ENCODE results near the gene DHFR. TPM values are rescaled to one million over a fixed set of nuclear protein-coding genes. Genes with fewer than 3 reads are reported as not detected.
A peak's percentile ranks its signal among the peaks of the same experiment; 100 is the strongest.

The DHFR gene
- total RNA-seq, result 10 to 100 TPM; 83.4 to 90.6 TPM

DNA sequence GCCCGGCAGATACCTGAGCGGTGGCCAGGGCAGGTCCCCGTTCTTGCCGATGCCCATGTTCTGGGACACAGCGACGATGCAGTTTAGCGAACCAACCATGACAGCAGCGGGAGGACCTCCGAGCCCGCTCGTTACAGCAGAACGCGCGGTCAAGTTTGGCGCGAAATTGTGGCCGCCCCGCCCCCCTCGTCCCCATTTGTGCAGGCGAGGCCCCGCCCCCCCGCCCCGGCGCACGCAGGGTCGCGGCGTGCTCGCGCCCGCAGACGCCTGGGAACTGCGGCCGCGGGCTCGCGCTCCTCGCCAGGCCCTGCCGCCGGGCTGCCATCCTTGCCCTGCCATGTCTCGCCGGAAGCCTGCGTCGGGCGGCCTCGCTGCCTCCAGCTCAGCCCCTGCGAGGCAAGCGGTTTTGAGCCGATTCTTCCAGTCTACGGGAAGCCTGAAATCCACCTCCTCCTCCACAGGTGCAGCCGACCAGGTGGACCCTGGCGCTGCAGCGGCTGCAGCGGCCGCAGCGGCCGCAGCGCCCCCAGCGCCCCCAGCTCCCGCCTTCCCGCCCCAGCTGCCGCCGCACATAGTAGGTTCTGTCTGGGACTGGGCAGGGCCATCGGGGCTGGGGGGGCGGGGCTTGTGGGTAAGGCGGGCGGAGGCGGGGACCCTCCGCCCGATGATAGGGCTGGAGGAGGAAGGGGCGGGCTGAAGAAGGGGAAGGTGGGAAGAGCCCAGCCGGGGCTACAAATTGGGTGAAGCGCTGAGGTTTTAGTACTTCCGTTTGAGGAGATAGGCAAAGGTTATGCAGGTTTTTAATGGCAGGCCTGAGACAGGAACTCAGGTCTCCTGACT, at the start of gene DHFR, which contains the start of gene MSH3:
TSS of gene DHFR (minus strand) at position 593 of the 840 bp plus-strand sequence. CDS start at position 99, 494 bp downstream.
TSS of gene MSH3 (plus strand) at position 262 of the 840 bp plus-strand sequence. CDS start at position 338, 76 bp downstream.
- peak within 1 kb of the TSS; percentile 89 for H3K4me3 Mint-ChIP-seq
- H3K4me1 Mint-ChIP-seq, result peaks cover 25% of the 10 kb centered on the region
- ChIA-PET POLR2A (interaction anchor here (0.6 kb wide), 1 partner anchor 16 kb away, joined by 3 read pairs; no protein-coding TSS in a partner anchor), CTCF (interaction anchor here (1.5 to 2.4 kb wide), 2 partner anchors 15 to 18 kb away, joined by 4 to 9 read pairs; no protein-coding TSS in a partner anchor)
- DNase-seq, result peak; percentile 92
- H3K36me3 Mint-ChIP-seq (ENCODE audit: low read depth), result peaks cover 47% of the 10 kb centered on the region
- H3K27ac Mint-ChIP-seq, result peak within 1 kb of the TSS; percentile 97
- H3K27me3 Mint-ChIP-seq, result no peaks in the 10 kb centered on the region
- H3K9me3 Mint-ChIP-seq, result no peaks in the 10 kb centered on the region

DNA sequence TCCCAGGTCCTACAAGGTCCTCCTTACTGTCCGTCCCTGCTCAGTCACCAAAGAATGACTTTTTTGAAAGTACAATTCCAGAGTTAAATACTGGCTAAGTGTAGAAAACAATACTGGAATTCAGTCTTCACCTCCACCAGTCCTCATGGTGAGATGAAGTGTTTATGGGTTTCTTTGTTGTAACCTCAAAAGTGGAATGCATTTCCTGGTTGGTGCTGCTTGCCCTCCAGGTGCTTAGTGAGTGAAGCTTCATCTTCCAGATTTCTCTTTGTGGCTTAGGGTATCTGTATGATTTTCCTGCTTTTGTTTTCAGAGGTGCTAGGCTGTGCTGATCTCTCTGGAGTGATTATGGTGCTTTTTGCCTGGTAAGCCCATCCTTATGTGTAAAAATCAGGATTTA, 49.4 kb upstream of the DHFR start:
- ChIA-PET CTCF (no interaction called here), POLR2A (no interaction called here)
- H3K4me3 Mint-ChIP-seq, result no peak overlapping the region
- peaks cover 37% of the 10 kb centered on the region for H3K36me3 Mint-ChIP-seq (ENCODE audit: low read depth)
- no peaks in the 10 kb centered on the region for H3K9me3 Mint-ChIP-seq
- no peaks in the 10 kb centered on the region for H3K27me3 Mint-ChIP-seq
- peaks cover 27% of the 10 kb centered on the region for H3K4me1 Mint-ChIP-seq
- peak overlapping the region; percentile 85 for H3K27ac Mint-ChIP-seq
- no peak for DNase-seq

- no peak for DNase-seq
- Mint-ChIP-seq H3K9me3 (no peaks in the 10 kb centered on the region), H3K36me3 (ENCODE audit: low read depth) (peaks cover 35% of the 10 kb centered on the region), H3K27ac (peak overlapping the region; percentile 33), H3K4me1 (peaks cover 27% of the 10 kb centered on the region), H3K4me3 (no peak overlapping the region), H3K27me3 (no peaks in the 10 kb centered on the region)
- POLR2A ChIA-PET, result no interaction called here
- CTCF ChIA-PET, result no interaction called here
Measured at GRCh38 chr5:80703747-80704146, 49.0 kb upstream of the DHFR start.

DNA sequence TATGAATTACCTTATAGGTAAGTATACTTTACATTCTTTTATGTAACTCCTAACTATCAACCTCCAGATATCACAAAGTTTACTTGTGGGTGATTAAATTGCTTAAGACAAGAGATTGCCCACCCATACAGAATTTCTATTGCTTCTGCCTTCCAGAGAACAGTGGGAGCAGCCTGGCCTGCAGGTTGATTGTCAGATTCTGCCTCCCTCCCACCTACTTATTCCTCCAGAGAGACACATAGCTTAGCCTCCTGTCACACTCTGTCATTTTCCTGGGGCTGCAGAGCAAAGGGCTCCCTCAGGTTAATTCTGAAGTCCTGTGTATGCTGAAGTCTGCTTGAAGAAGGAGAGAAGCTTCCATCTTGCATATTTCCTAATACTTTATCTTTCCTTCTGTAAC, 48.5 kb upstream of the DHFR start:
- no peaks in the 10 kb centered on the region for H3K9me3 Mint-ChIP-seq
- no peak for DNase-seq
- CTCF ChIA-PET, result interaction anchor here (0.7 to 1.1 kb wide), 2 partner anchors 8 to 20 kb away, joined by 4 to 5 read pairs; no protein-coding TSS in a partner anchor
- H3K4me1 Mint-ChIP-seq, result peaks cover 27% of the 10 kb centered on the region
- H3K36me3 Mint-ChIP-seq (ENCODE audit: low read depth), result peaks cover 34% of the 10 kb centered on the region
- H3K27me3 Mint-ChIP-seq, result no peaks in the 10 kb centered on the region
- POLR2A ChIA-PET, result no interaction called here
- no peak overlapping the region for H3K27ac Mint-ChIP-seq
- H3K4me3 Mint-ChIP-seq, result no peak overlapping the region

- Mint-ChIP-seq H3K4me3 (no peak overlapping the region), H3K27ac (peak overlapping the region; percentile 73), H3K36me3 (ENCODE audit: low read depth) (peaks cover 34% of the 10 kb centered on the region), H3K4me1 (peaks cover 24% of the 10 kb centered on the region), H3K9me3 (no peaks in the 10 kb centered on the region), H3K27me3 (no peaks in the 10 kb centered on the region)
- ChIA-PET CTCF (interaction anchor here (1.2 kb wide), 1 partner anchor 9 kb away, joined by 3 read pairs; no protein-coding TSS in a partner anchor), POLR2A (no interaction called here)
- DNase-seq, result no peak
Measured at GRCh38 chr5:80701597-80701996, 46.8 kb upstream of the DHFR start.

DNA sequence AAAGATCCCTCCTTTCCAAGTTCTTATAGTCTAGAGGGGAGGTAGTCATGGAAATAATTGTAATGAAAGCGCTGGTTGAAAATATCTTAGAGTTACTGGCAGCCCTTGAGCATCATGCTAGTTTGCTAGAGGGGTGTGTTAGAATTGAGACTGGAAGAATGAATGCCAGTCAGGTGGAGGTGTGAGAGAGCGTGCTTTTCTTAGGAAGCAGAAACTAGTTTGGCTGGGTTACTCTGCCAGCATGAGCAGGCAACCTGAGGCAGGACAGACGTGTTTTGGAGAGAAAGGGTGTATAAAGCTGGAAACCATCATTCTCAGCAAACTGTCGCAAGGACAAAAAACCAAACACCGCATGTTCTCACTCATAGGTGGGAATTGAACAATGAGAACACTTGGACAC, 43.6 kb upstream of the DHFR start:
- DNase-seq, result no peak
- ChIA-PET CTCF (interaction anchor here (1.6 kb wide), 1 partner anchor 9 kb away, joined by 4 read pairs; no protein-coding TSS in a partner anchor), POLR2A (no interaction called here)
- Mint-ChIP-seq H3K36me3 (ENCODE audit: low read depth) (peaks cover 30% of the 10 kb centered on the region), H3K4me3 (no peak overlapping the region), H3K4me1 (peaks cover 21% of the 10 kb centered on the region), H3K27ac (no peak overlapping the region), H3K27me3 (no peaks in the 10 kb centered on the region), H3K9me3 (no peaks in the 10 kb centered on the region)

- POLR2A ChIA-PET, result no interaction called here
- Mint-ChIP-seq H3K36me3 (ENCODE audit: low read depth) (peaks cover 29% of the 10 kb centered on the region), H3K4me3 (no peak overlapping the region)
Measured at GRCh38 chr5:80697100-80697499, 42.3 kb upstream of the DHFR start.

DNA sequence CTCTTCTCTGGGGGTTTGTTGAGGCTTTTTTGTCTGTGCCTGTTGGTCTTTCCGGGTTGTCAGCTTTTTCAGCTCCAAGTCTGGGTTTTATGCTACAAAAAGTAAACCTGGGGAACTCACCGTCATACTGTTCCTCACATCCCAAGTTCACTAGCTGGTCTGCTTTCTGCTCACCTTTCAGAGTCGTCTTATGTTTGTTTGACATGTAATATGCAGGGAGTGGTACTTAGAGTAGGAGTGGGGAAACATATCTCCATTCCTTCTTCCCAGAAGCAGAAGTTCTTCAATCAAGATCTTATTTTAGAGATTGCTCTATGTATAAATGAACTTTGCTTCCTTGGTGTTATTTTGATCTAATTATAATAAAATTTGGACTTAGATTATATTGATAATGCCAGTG, 41.7 kb upstream of the DHFR start:
- CTCF ChIA-PET, result no interaction called here
- H3K9me3 Mint-ChIP-seq, result no peaks in the 10 kb centered on the region
- POLR2A ChIA-PET, result no interaction called here
- no peak for DNase-seq
- H3K27ac Mint-ChIP-seq, result no peak overlapping the region
- H3K4me1 Mint-ChIP-seq, result peaks cover 18% of the 10 kb centered on the region
- H3K36me3 Mint-ChIP-seq (ENCODE audit: low read depth), result peaks cover 26% of the 10 kb centered on the region
- H3K4me3 Mint-ChIP-seq, result no peak overlapping the region
- H3K27me3 Mint-ChIP-seq, result no peaks in the 10 kb centered on the region

More at GRCh38 chr5:80697100-80697499, 42.3 kb upstream of the DHFR start:
- no peaks in the 10 kb centered on the region for H3K9me3 Mint-ChIP-seq
- DNase-seq, result no peak
- CTCF ChIA-PET, result no interaction called here
- H3K27ac Mint-ChIP-seq, result no peak overlapping the region
- H3K4me1 Mint-ChIP-seq, result peaks cover 21% of the 10 kb centered on the region
- H3K27me3 Mint-ChIP-seq, result no peaks in the 10 kb centered on the region

- Mint-ChIP-seq H3K4me1 (peaks cover 18% of the 10 kb centered on the region), H3K27ac (no peak overlapping the region), H3K4me3 (no peak overlapping the region), H3K36me3 (ENCODE audit: low read depth) (peaks cover 25% of the 10 kb centered on the region), H3K27me3 (no peaks in the 10 kb centered on the region), H3K9me3 (no peaks in the 10 kb centered on the region)
- POLR2A ChIA-PET, result no interaction called here
- no peak for DNase-seq
- CTCF ChIA-PET, result interaction anchor here (1.0 kb wide), 1 partner anchor 19 kb away, joined by 3 read pairs; no protein-coding TSS in a partner anchor
Measured at GRCh38 chr5:80695666-80696065, 40.9 kb upstream of the DHFR start.

- Mint-ChIP-seq H3K27ac (no peak overlapping the region), H3K4me1 (peaks cover 36% of the 10 kb centered on the region), H3K9me3 (no peaks in the 10 kb centered on the region), H3K36me3 (ENCODE audit: low read depth) (peaks cover 20% of the 10 kb centered on the region), H3K4me3 (no peak overlapping the region), H3K27me3 (no peaks in the 10 kb centered on the region)
- DNase-seq, result no peak
- POLR2A ChIA-PET, result no interaction called here
- CTCF ChIA-PET, result interaction anchor here (0.6 kb wide), 1 partner anchor 163 kb away, joined by 5 read pairs; no protein-coding TSS in a partner anchor
Measured at GRCh38 chr5:80689627-80690026, 34.8 kb upstream of the DHFR start.

DNA sequence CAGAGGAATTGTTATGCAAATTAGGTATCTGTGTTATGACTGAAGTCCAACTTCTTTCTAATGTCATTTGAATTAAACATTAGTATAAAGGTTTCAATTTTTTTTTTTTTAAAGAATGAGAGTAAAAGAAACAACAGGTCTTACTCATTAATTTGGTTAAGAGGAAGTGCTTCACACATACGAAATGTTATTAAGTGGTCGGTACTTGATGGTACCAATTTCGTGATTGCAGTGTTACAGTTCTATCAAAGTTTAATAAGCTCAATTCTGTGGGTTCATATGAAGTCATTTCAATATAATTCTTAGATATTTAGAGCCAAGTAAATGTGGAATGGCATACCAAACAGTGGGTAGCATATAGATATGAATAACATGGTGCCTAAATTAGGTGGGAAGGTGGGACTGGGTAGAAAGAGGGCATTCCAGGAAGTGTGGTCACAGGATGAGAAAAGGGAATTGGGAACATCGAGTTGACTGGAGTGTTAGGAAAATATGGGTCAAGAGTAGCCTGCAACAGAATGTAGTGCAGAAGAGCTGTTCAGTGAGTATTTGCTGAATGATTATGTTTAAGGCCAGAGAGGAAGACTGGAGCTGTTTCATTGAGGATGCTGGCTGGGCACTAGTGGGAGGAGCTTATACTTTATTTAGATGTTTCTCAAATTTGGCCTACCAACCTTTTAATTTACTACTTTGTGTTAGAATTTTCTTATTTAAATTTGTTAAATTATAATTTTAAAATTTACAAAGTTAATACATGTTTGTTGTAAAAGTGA, 34.1 kb upstream of the DHFR start:
- DNase-seq, result no peak
- Mint-ChIP-seq H3K4me1 (peaks cover 36% of the 10 kb centered on the region), H3K27ac (no peak overlapping the region), H3K27me3 (no peaks in the 10 kb centered on the region), H3K36me3 (ENCODE audit: low read depth) (peaks cover 26% of the 10 kb centered on the region), H3K9me3 (no peaks in the 10 kb centered on the region), H3K4me3 (no peak overlapping the region)
- CTCF ChIA-PET, result no interaction called here
- POLR2A ChIA-PET, result no interaction called here

GRCh38 chr5:80686757-80687156, 32.0 kb upstream of the DHFR start:
- DNase-seq, result no peak
- POLR2A ChIA-PET, result no interaction called here
- CTCF ChIA-PET, result interaction anchor here (1.1 kb wide), 1 partner anchor 22 kb away, joined by 3 read pairs; no protein-coding TSS in a partner anchor
- peaks cover 40% of the 10 kb centered on the region for H3K36me3 Mint-ChIP-seq (ENCODE audit: low read depth)
- H3K4me3 Mint-ChIP-seq, result no peak overlapping the region
- no peak overlapping the region for H3K27ac Mint-ChIP-seq
- H3K9me3 Mint-ChIP-seq, result no peaks in the 10 kb centered on the region
- H3K27me3 Mint-ChIP-seq, result no peaks in the 10 kb centered on the region
- peaks cover 35% of the 10 kb centered on the region for H3K4me1 Mint-ChIP-seq

DNA sequence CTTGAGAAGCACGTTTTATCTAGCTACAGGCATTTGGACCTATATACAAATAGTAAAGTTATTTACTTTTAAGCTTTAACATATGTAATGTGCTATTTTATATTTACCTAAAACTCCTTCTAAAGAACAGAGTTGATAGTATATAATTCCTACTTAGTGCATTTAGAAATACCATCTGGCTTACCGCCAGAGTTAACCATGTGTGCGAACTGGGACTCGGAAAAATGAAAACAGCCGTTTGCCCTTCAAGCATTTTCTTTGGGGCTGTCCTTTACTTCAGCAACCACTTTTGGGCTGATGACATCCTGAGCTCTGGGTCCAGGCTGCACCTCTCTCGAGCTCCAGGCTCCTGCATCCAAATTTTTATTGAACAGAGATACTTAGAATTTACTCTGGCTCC, 21.9 kb upstream of the DHFR start:
- no peak for DNase-seq
- Mint-ChIP-seq H3K9me3 (no peaks in the 10 kb centered on the region), H3K27me3 (no peaks in the 10 kb centered on the region), H3K4me1 (no peaks in the 10 kb centered on the region), H3K27ac (no peak overlapping the region), H3K4me3 (no peak overlapping the region), H3K36me3 (ENCODE audit: low read depth) (peaks cover 31% of the 10 kb centered on the region)
- POLR2A ChIA-PET, result no interaction called here
- CTCF ChIA-PET, result interaction anchor here (0.6 to 1.3 kb wide), 3 partner anchors 11 to 294 kb away, joined by 3 read pairs; no protein-coding TSS in a partner anchor

Measured in activated CD4-positive, alpha-beta T cell treated with anti-CD3 and anti-CD28 coated beads, Interleukin-2, amount 10 ng/mL, durations not matched to agents 7 days and 5 days (primary cell).